Hepatocyte (in vitro differentiated cells): ENCODE measurements around the gene EEPD1. TPM values are rescaled to one million over a fixed set of nuclear protein-coding genes. Genes with fewer than 3 reads are reported as not detected.

Experiments used
- DNase-seq: peaks from one replicate; pipeline ENCODE4 v3.0.0-alpha.2; 2016; ENCODE audit warnings: low spot score
- H2AFZ ChIP-seq: fragments of 200-600 bp; sonication (generic); 2 replicates; pipeline ENCODE4 v1.6.0; 2016; ENCODE audit warnings: antibody characterized with exemption, mild to moderate bottlenecking
- H3K27ac ChIP-seq: fragments of 200-600 bp; sonication (generic); 2 replicates; pipeline ENCODE4 v1.5.1; 2016; ENCODE audit warnings: mild to moderate bottlenecking
- H3K27me3 ChIP-seq: fragments of 200-600 bp; sonication (generic); 2 replicates; pipeline ENCODE4 v1.6.1; 2016
- H3K36me3 ChIP-seq: fragments of 200-600 bp; sonication (generic); replicated peaks from 2 replicates; pipeline ENCODE4 v1.5.1; 2016; ENCODE audit warnings: low read depth; ENCODE audit not compliant: insufficient read depth
- H3K4me1 ChIP-seq: fragments of 200-600 bp; sonication (generic); 2 replicates; pipeline ENCODE4 v1.5.1; 2016; ENCODE audit warnings: mild to moderate bottlenecking, moderate library complexity; ENCODE audit not compliant: insufficient read depth
- H3K4me2 ChIP-seq: fragments of 200-600 bp; sonication (generic); 2 replicates; pipeline ENCODE4 v1.6.0; 2016
- H3K4me3 ChIP-seq: fragments of 200-600 bp; sonication (generic); 2 replicates; pipeline ENCODE4 v1.5.1; 2016; ENCODE audit warnings: mild to moderate bottlenecking
- H3K79me2 ChIP-seq: fragments of 200-600 bp; sonication (generic); 2 replicates; pipeline ENCODE4 v1.6.0; 2017; ENCODE audit warnings: mild to moderate bottlenecking
- H3K9me2 ChIP-seq: fragments of 200-600 bp; sonication (generic); replicated peaks from 2 replicates; pipeline ENCODE4 v1.6.0; 2017; ENCODE audit warnings: mild to moderate bottlenecking; ENCODE audit not compliant: insufficient read depth
- H3K9me3 ChIP-seq: fragments of 200-600 bp; sonication (generic); 2 replicates; pipeline ENCODE4 v1.5.1; 2016; ENCODE audit warnings: low read depth, mild to moderate bottlenecking
- H4K20me1 ChIP-seq: fragments of 200-600 bp; sonication (generic); 2 replicates; pipeline ENCODE4 v1.6.0; 2016; ENCODE audit warnings: mild to moderate bottlenecking; ENCODE audit not compliant: insufficient read depth, poor library complexity, severe bottlenecking
- CTCF ChIP-seq: fragments of 200-600 bp; sonication (generic); IDR thresholded peaks from 2 replicates; pipeline ENCODE4 v1.5.1; 2016; ENCODE audit warnings: antibody characterized with exemption, mild to moderate bottlenecking; ENCODE audit not compliant: poor library complexity
- EZH2 ChIP-seq: fragments of 200-600 bp; sonication (generic); IDR thresholded peaks from 2 replicates; pipeline ENCODE4 v1.6.1; 2016; ENCODE audit warnings: antibody characterized with exemption, mild to moderate bottlenecking, borderline replicate concordance
- EZH2phosphoT487 ChIP-seq: fragments of 200-600 bp; sonication (generic); IDR thresholded peaks from one replicate; pipeline ENCODE4 v1.6.1; 2018; ENCODE audit warnings: antibody characterized with exemption, mild to moderate bottlenecking, low read depth, moderate library complexity; ENCODE audit not compliant: unreplicated experiment, severe bottlenecking
- WGBS: methylation state at CpG from one replicate; pipeline ENCODE4 v1.1.6; 2016; ENCODE audit warnings: low lambda C conversion rate; ENCODE audit errors: missing lambda C conversion rate; 5-methylcytosine and 5-hydroxymethylcytosine counted together
- polyA plus RNA-seq: library from polyadenylated mRNA; unstranded; fragments of >200 nt; fragmentation: Nextera tagmentation; extraction: Ambion mirVana; gene quantifications from 2 replicates; pipeline ENCODE4 v1.2.1, GENCODE V29; 2016
- total RNA-seq: library from RNA; depleted of rRNA; stranded (reverse); fragments of >200 nt; gene quantifications from 2 replicates; pipeline ENCODE4 v1.2.3, GENCODE V29; 2014

The EEPD1 gene
- total and polyA plus RNA-seq, 2 experiments from 2014 or later: 7.7 to 14.2 TPM

GRCh38 chr7:36295090-36295489, 142.0 kb downstream of the EEPD1 start:
- no peak overlapping the region for H3K4me2 ChIP-seq
- 92% methylated on average over 5 of the region's 5 CpGs for WGBS
- H3K27ac ChIP-seq: no peak overlapping the region
- H3K4me1 ChIP-seq: peaks cover 21% of the 10 kb centered on the region
- no peaks in the 10 kb centered on the region for H3K79me2 ChIP-seq
- no peaks in the 10 kb centered on the region for H3K27me3 ChIP-seq
- DNase-seq: no peak
- no peak overlapping the region for H2AFZ ChIP-seq
- H3K9me3 ChIP-seq: no peaks in the 10 kb centered on the region
- H3K36me3 ChIP-seq: no peaks in the 10 kb centered on the region
- TF ChIP-seq EZH2 (no peak), CTCF (no peak), EZH2phosphoT487 (no peak)
- no peaks in the 10 kb centered on the region for H3K9me2 ChIP-seq
- H3K4me3 ChIP-seq: no peak overlapping the region
- H4K20me1 ChIP-seq: no peaks in the 10 kb centered on the region

DNA sequence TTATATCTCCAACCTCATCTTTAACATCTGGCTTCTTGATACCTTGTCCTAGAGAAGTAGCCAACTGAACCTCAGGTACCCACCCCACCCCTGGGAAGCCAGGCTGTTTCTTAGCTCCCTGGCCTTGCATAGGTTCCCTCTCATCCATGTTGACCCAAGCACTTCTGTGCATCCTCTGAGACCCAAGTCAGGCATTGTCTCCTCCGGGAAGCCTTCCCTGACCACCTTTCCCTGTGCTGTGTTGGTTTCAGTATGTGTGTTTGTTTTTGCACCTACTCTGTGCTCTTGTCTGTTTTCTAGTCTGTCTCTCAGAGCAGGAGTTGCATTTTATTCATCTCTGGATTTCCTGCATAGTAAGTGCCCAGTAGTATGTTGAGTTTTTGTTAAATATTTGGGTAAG, 143.2 kb downstream of the EEPD1 start:
- no peak for TF ChIP-seq CTCF
- no peak for TF ChIP-seq EZH2
- TF ChIP-seq EZH2phosphoT487: no peak

DNA sequence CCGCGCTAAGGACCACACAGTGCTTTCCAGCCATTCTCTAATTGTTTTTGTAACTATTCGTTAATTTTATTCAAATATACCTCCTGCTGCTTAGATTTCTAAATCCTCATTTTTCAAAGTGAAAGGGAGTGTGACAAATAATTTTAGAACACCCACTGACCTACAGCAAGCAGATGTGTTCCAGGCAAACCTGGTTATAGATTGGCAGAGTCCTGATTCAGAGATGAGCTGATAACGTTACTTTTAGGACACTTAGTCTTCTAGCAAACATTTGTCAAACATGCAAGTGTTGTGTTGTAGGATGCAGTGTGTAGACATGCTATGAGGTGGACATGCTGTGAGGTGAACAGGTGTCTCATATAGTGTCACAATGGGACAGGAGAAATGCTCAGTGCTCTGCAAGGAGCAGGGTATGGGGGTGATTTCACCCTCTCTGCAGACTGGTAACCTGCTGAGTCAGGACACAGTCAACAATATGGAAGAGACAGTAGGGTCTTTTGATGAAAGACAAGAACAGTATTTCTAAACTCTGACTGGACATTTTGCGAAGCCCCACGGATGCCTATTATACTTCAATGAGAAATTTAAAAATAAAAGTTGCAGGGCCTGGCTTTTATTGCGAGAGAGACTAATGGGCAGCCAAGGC, 144.4 kb downstream of the EEPD1 start:
- 88% methylated on average over 7 of the region's 7 CpGs for WGBS
- Histone ChIP-seq H3K4me1 (peaks cover 4% of the 10 kb centered on the region), H3K27me3 (no peaks in the 10 kb centered on the region), H3K4me2 (no peak overlapping the region), H4K20me1 (no peaks in the 10 kb centered on the region), H3K79me2 (no peaks in the 10 kb centered on the region), H2AFZ (no peak overlapping the region), H3K9me3 (no peaks in the 10 kb centered on the region), H3K27ac (no peak overlapping the region), H3K9me2 (no peaks in the 10 kb centered on the region), H3K4me3 (no peak overlapping the region), H3K36me3 (no peaks in the 10 kb centered on the region)
- TF ChIP-seq CTCF (no peak), EZH2phosphoT487 (no peak), EZH2 (no peak)
- no peak for DNase-seq

More for the DNA sequence above, 143.2 kb downstream of the EEPD1 start:
- peaks cover 11% of the 10 kb centered on the region for H3K4me1 ChIP-seq
- no peaks in the 10 kb centered on the region for H3K79me2 ChIP-seq
- H3K36me3 ChIP-seq: no peaks in the 10 kb centered on the region
- 87% methylated on average over 1 of the region's 1 CpG for WGBS
- no peaks in the 10 kb centered on the region for H4K20me1 ChIP-seq
- no peak for DNase-seq
- no peak overlapping the region for H3K4me2 ChIP-seq
- no peak overlapping the region for H3K4me3 ChIP-seq
- H3K27me3 ChIP-seq: no peaks in the 10 kb centered on the region
- no peaks in the 10 kb centered on the region for H3K9me2 ChIP-seq
- no peaks in the 10 kb centered on the region for H3K9me3 ChIP-seq
- H3K27ac ChIP-seq: no peak overlapping the region
- no peak overlapping the region for H2AFZ ChIP-seq
